ENCODE results near the gene ANKRD16. TPM values are rescaled to one million over a fixed set of nuclear protein-coding genes. Genes with fewer than 3 reads are reported as not detected.

Gene ANKRD16
- total and polyA plus RNA-seq, 5 donors from 2014 or later = 3.1 to 6.3 (median 3.7) TPM

- Histone ChIP-seq H3K4me3 (ENCODE audit: low read depth, low read length) (peak overlapping the region; percentile 95), H3K36me3 (ENCODE audit: control insufficient read depth, insufficient read depth, low read length) (peaks cover 3% of the 10 kb centered on the region), H3K4me1 (ENCODE audit: control insufficient read depth, insufficient read depth, low read length, poor library complexity, severe bottlenecking) (peaks cover 63% of the 10 kb centered on the region), H3K9me3 (ENCODE audit: control insufficient read depth in 2 of 2, low read length in 2 of 2) (no peaks in the 10 kb centered on the region), H3K27ac (ENCODE audit: insufficient read depth, low read length, poor library complexity, severe bottlenecking) (peak overlapping the region; percentile 97), H3K27me3 (ENCODE audit: control insufficient read depth, insufficient read depth, low read length) (no peaks in the 10 kb centered on the region)
- Mint-ChIP-seq H3K27me3 (peaks cover 5% of the 10 kb centered on the region), H3K4me3 (peak overlapping the region; percentile 89 to 99 (median 96)), H3K27ac (peak overlapping the region; percentile 89 to 95 (median 90)), H3K36me3 (peaks cover 7% of the 10 kb centered on the region), H3K4me1 (peaks cover 38 to 70% (median 49%) of the 10 kb centered on the region in 4 donors), H3K9me3 (no peaks in the 10 kb centered on the region)
- peak; percentile 4 to 10 for ATAC-seq (ENCODE audit: low read depth in 2 of 2)
- DNase-seq = peak in 2 of 3 donors; percentile 35 to 53
These were observed 77.2 kb downstream of the ANKRD16 start for GRCh38 chr10:5812283-5813090.

Other genes starting within 250 kb of the ANKRD16 start
- gene ASB13, start 223.3 kb downstream of the ANKRD16 start, total RNA-seq = 2.9 TPM
- gene ASB13, start 223.3 kb downstream of the ANKRD16 start, polyA plus RNA-seq = 10 to 100 TPM in 3 of 4 donors, 1 to 10 TPM in 1; 4.4 to 16.0 (median 14.2) TPM
- 75.9 TPM for gene TASOR2, start 205.1 kb downstream of the ANKRD16 start, total RNA-seq
- gene TASOR2, start 205.1 kb downstream of the ANKRD16 start, polyA plus RNA-seq = 10 to 100 TPM in 2 of 4 donors, 1 to 10 TPM in 2; 6.7 to 13.6 (median 10.2) TPM
- 114 TPM for gene GDI2, start 76.5 kb downstream of the ANKRD16 start, total RNA-seq
- 100 to 1,000 TPM; 197 to 250 (median 243) TPM for gene GDI2, start 76.5 kb downstream of the ANKRD16 start, polyA plus RNA-seq
- gene FBH1, start 350 bp upstream of the ANKRD16 start, total RNA-seq = 108 TPM
- 100 to 1,000 TPM in 2 of 4 donors, 10 to 100 TPM in 2; 85.3 to 107 (median 97.0) TPM for gene FBH1, start 350 bp upstream of the ANKRD16 start, polyA plus RNA-seq
- 17.7 TPM for gene IL15RA, start 87.7 kb upstream of the ANKRD16 start, total RNA-seq
- gene IL15RA, start 87.7 kb upstream of the ANKRD16 start, polyA plus RNA-seq = 10 to 100 TPM in 1 of 4 donors, 1 to 10 TPM in 3; 9.1 to 13.4 (median 9.5) TPM
- gene IL2RA, start 172.5 kb upstream of the ANKRD16 start, total RNA-seq = 220 TPM
- gene IL2RA, start 172.5 kb upstream of the ANKRD16 start, polyA plus RNA-seq = 100 to 1,000 TPM; 159 to 261 (median 179) TPM
- 168 TPM for gene RBM17, start 199.1 kb upstream of the ANKRD16 start, total RNA-seq
- gene RBM17, start 199.1 kb upstream of the ANKRD16 start, polyA plus RNA-seq = 10 to 100 TPM; 63.6 to 88.2 (median 65.7) TPM